ENCODE measurements around the gene QSOX2.

Gene QSOX2

GRCh38 chr9:136291306-136292025, 45.9 kb upstream of the QSOX2 start:
- DNase-seq: no peak
- Histone ChIP-seq H3K4me1 (ENCODE audit: control extremely low read depth in 1 of 4, control insufficient read depth in 4 of 4, insufficient read depth in 4 of 4, low read length in 3 of 4) (no peaks in the 10 kb centered on the region), H3K36me3 (ENCODE audit: control insufficient read depth in 4 of 4, insufficient read depth in 4 of 4, low read length in 3 of 4) (no peaks in the 10 kb centered on the region), H3K27me3 (replicated peaks in 2 of 5; ENCODE audit: control insufficient read depth in 4 of 5, insufficient read depth in 5 of 5, low read length in 4 of 5) (no peaks in the 10 kb centered on the region), H3K9me3 (ENCODE audit: control extremely low read depth in 1 of 5, control insufficient read depth in 4 of 5, insufficient read depth in 2 of 5, low read depth in 1 of 5, low read length in 4 of 5) (no peaks in the 10 kb centered on the region), H3K4me3 (ENCODE audit: control insufficient read depth in 1 of 7, extremely low read depth in 1 of 7, insufficient read depth in 4 of 7, low read depth in 2 of 7, low read length in 6 of 7) (no peak overlapping the region), H3K27ac (ENCODE audit: insufficient read depth in 1 of 2, low read depth in 1 of 2, low read length in 2 of 2, poor library complexity in 1 of 2, severe bottlenecking in 2 of 2) (no peak overlapping the region)
- ChIA-PET POLR2A (no interaction called here), CTCF (interaction anchor here (1.2 kb wide), 1 partner anchor 10 kb away, joined by 3 read pairs; no protein-coding TSS in a partner anchor)
- 96% methylated on average over 22 of the region's 22 CpGs for WGBS (ENCODE audit: insufficient coverage)

GRCh38 chr9:136290508-136291000, 44.9 kb upstream of the QSOX2 start:
- ChIA-PET CTCF (interaction anchor here (1.2 kb wide), 1 partner anchor 11 kb away, joined by 3 read pairs; no protein-coding TSS in a partner anchor), POLR2A (no interaction called here)
- H3K27me3 ChIP-seq (replicated peaks in 2 of 5; ENCODE audit: control insufficient read depth in 4 of 5, insufficient read depth in 5 of 5, low read length in 4 of 5): no peaks in the 10 kb centered on the region
- no peak for DNase-seq
- 95% methylated on average over 31 of the region's 31 CpGs for WGBS (ENCODE audit: insufficient coverage)
- no peak overlapping the region for H3K4me3 ChIP-seq (ENCODE audit: control insufficient read depth in 1 of 7, extremely low read depth in 1 of 7, insufficient read depth in 4 of 7, low read depth in 2 of 7, low read length in 6 of 7)
- no peak overlapping the region for H3K27ac ChIP-seq (ENCODE audit: insufficient read depth in 1 of 2, low read depth in 1 of 2, low read length in 2 of 2, poor library complexity in 1 of 2, severe bottlenecking in 2 of 2)
- H3K9me3 ChIP-seq (ENCODE audit: control extremely low read depth in 1 of 5, control insufficient read depth in 4 of 5, insufficient read depth in 2 of 5, low read depth in 1 of 5, low read length in 4 of 5): no peaks in the 10 kb centered on the region
- no peaks in the 10 kb centered on the region for H3K36me3 ChIP-seq (ENCODE audit: control insufficient read depth in 4 of 4, insufficient read depth in 4 of 4, low read length in 3 of 4)
- no peaks in the 10 kb centered on the region for H3K4me1 ChIP-seq (ENCODE audit: control extremely low read depth in 1 of 4, control insufficient read depth in 4 of 4, insufficient read depth in 4 of 4, low read length in 3 of 4)

- no peaks in the 10 kb centered on the region for H3K36me3 ChIP-seq (ENCODE audit: control insufficient read depth in 4 of 4, insufficient read depth in 4 of 4, low read length in 3 of 4)
- WGBS (ENCODE audit: insufficient coverage): 95% methylated on average over 24 of the region's 30 CpGs
- CTCF ChIA-PET: no interaction called here
- H3K4me1 ChIP-seq (ENCODE audit: control extremely low read depth in 1 of 4, control insufficient read depth in 4 of 4, insufficient read depth in 4 of 4, low read length in 3 of 4): no peaks in the 10 kb centered on the region
- H3K27me3 ChIP-seq (replicated peaks in 2 of 5; ENCODE audit: control insufficient read depth in 4 of 5, insufficient read depth in 5 of 5, low read length in 4 of 5): no peaks in the 10 kb centered on the region
- H3K9me3 ChIP-seq (ENCODE audit: control extremely low read depth in 1 of 5, control insufficient read depth in 4 of 5, insufficient read depth in 2 of 5, low read depth in 1 of 5, low read length in 4 of 5): no peaks in the 10 kb centered on the region
- POLR2A ChIA-PET: no interaction called here
- DNase-seq: no peak
- H3K4me3 ChIP-seq (ENCODE audit: control insufficient read depth in 1 of 7, extremely low read depth in 1 of 7, insufficient read depth in 4 of 7, low read depth in 2 of 7, low read length in 6 of 7): no peak overlapping the region
- H3K27ac ChIP-seq (ENCODE audit: insufficient read depth in 1 of 2, low read depth in 1 of 2, low read length in 2 of 2, poor library complexity in 1 of 2, severe bottlenecking in 2 of 2): no peak overlapping the region
Measured at GRCh38 chr9:136289651-136290507, 44.3 kb upstream of the QSOX2 start.

GRCh38 chr9:136287960-136288753, 42.5 kb upstream of the QSOX2 start:
- Histone ChIP-seq H3K27ac (ENCODE audit: insufficient read depth in 1 of 2, low read depth in 1 of 2, low read length in 2 of 2, poor library complexity in 1 of 2, severe bottlenecking in 2 of 2) (no peak overlapping the region), H3K9me3 (ENCODE audit: control extremely low read depth in 1 of 5, control insufficient read depth in 4 of 5, insufficient read depth in 2 of 5, low read depth in 1 of 5, low read length in 4 of 5) (no peaks in the 10 kb centered on the region), H3K27me3 (replicated peaks in 2 of 5; ENCODE audit: control insufficient read depth in 4 of 5, insufficient read depth in 5 of 5, low read length in 4 of 5) (no peaks in the 10 kb centered on the region), H3K36me3 (ENCODE audit: control insufficient read depth in 4 of 4, insufficient read depth in 4 of 4, low read length in 3 of 4) (no peaks in the 10 kb centered on the region), H3K4me3 (ENCODE audit: control insufficient read depth in 1 of 7, extremely low read depth in 1 of 7, insufficient read depth in 4 of 7, low read depth in 2 of 7, low read length in 6 of 7) (no peak overlapping the region), H3K4me1 (ENCODE audit: control extremely low read depth in 1 of 4, control insufficient read depth in 4 of 4, insufficient read depth in 4 of 4, low read length in 3 of 4) (peaks cover 0 to 8% (median 2%) of the 10 kb centered on the region in 4 experiments)
- no peak for DNase-seq
- POLR2A ChIA-PET: interaction anchor here (1.0 kb wide), 1 partner anchor 16 kb away, joined by 3 read pairs; no protein-coding TSS in a partner anchor
- CTCF ChIA-PET: interaction anchor here (1.1 to 1.2 kb wide), 2 partner anchors 12 to 29 kb away, joined by 3 to 4 read pairs; no protein-coding TSS in a partner anchor
- 94% methylated on average over 16 of the region's 21 CpGs for WGBS (ENCODE audit: insufficient coverage)

- no peak for DNase-seq
- Histone ChIP-seq H3K36me3 (ENCODE audit: control insufficient read depth in 4 of 4, insufficient read depth in 4 of 4, low read length in 3 of 4) (no peaks in the 10 kb centered on the region), H3K9me3 (ENCODE audit: control extremely low read depth in 1 of 5, control insufficient read depth in 4 of 5, insufficient read depth in 2 of 5, low read depth in 1 of 5, low read length in 4 of 5) (no peaks in the 10 kb centered on the region), H3K27me3 (replicated peaks in 2 of 5; ENCODE audit: control insufficient read depth in 4 of 5, insufficient read depth in 5 of 5, low read length in 4 of 5) (no peaks in the 10 kb centered on the region), H3K4me1 (ENCODE audit: control extremely low read depth in 1 of 4, control insufficient read depth in 4 of 4, insufficient read depth in 4 of 4, low read length in 3 of 4) (peaks cover 0 to 18% (median 6%) of the 10 kb centered on the region in 4 experiments), H3K27ac (ENCODE audit: insufficient read depth in 1 of 2, low read depth in 1 of 2, low read length in 2 of 2, poor library complexity in 1 of 2, severe bottlenecking in 2 of 2) (no peak overlapping the region), H3K4me3 (ENCODE audit: control insufficient read depth in 1 of 7, extremely low read depth in 1 of 7, insufficient read depth in 4 of 7, low read depth in 2 of 7, low read length in 6 of 7) (no peak overlapping the region)
- POLR2A ChIA-PET: no interaction called here
- CTCF ChIA-PET: interaction anchor here (0.9 to 1.4 kb wide), 2 partner anchors 117 to 145 kb away, joined by 3 read pairs; no protein-coding TSS in a partner anchor
- WGBS (ENCODE audit: insufficient coverage): 93% methylated on average over 12 of the region's 13 CpGs
Measured at GRCh38 chr9:136286987-136287379, 41.4 kb upstream of the QSOX2 start.

GRCh38 chr9:136286359-136286986, 40.9 kb upstream of the QSOX2 start:
- CTCF ChIA-PET: interaction anchor here (0.8 to 1.5 kb wide), 5 partner anchors 11 to 144 kb away, joined by 3 read pairs; no protein-coding TSS in a partner anchor
- Histone ChIP-seq H3K4me1 (ENCODE audit: control extremely low read depth in 1 of 4, control insufficient read depth in 4 of 4, insufficient read depth in 4 of 4, low read length in 3 of 4) (peaks cover 0 to 20% (median 6%) of the 10 kb centered on the region in 4 experiments), H3K36me3 (ENCODE audit: control insufficient read depth in 4 of 4, insufficient read depth in 4 of 4, low read length in 3 of 4) (no peaks in the 10 kb centered on the region), H3K4me3 (ENCODE audit: control insufficient read depth in 1 of 7, extremely low read depth in 1 of 7, insufficient read depth in 4 of 7, low read depth in 2 of 7, low read length in 6 of 7) (no peak overlapping the region), H3K27me3 (replicated peaks in 2 of 5; ENCODE audit: control insufficient read depth in 4 of 5, insufficient read depth in 5 of 5, low read length in 4 of 5) (no peaks in the 10 kb centered on the region), H3K27ac (ENCODE audit: insufficient read depth in 1 of 2, low read depth in 1 of 2, low read length in 2 of 2, poor library complexity in 1 of 2, severe bottlenecking in 2 of 2) (no peak overlapping the region), H3K9me3 (ENCODE audit: control extremely low read depth in 1 of 5, control insufficient read depth in 4 of 5, insufficient read depth in 2 of 5, low read depth in 1 of 5, low read length in 4 of 5) (no peaks in the 10 kb centered on the region)
- POLR2A ChIA-PET: no interaction called here
- WGBS (ENCODE audit: insufficient coverage): 92% methylated on average over 28 of the region's 30 CpGs
- no peak for DNase-seq
